Measurements from ENCODE around the gene PTCH1. TPM values are rescaled to one million over a fixed set of nuclear protein-coding genes. Genes with fewer than 3 reads are reported as not detected.

Gene PTCH1
- total and polyA plus RNA-seq, 4 donors, result 1.2 to 5.0 (median 2.1) TPM

DNA sequence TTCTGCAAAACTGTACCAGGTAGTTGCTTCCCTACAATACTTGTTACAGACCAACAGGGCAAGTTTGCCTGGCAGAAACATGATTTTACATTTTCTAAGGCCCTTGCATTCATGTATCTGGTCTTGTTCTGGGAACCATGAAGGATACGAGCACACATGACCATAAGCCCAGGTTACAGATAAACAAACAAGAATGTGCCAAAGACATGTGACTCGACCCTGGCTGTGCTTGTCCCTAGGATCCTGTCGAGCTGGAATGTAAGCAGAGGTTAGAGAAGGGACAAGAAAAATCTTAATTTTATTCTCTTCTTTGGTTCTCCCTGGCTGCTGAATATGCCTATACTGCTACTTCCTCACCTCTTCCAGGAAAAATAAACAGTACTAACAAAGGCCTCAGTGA is 32.5 kb downstream of the PTCH1 start:
- no peak for DNase-seq (ENCODE audit: low spot score)
- no peaks in the 10 kb centered on the region for H3K9me3 ChIP-seq (ENCODE audit: control insufficient read depth in 4 of 4, low read length in 3 of 4)
- peaks cover 0 to 9% (median 5%) of the 10 kb centered on the region in 4 donors for H3K36me3 ChIP-seq (ENCODE audit: control insufficient read depth in 4 of 4, insufficient read depth in 3 of 4, low read depth in 1 of 4, low read length in 3 of 4)
- 75% methylated on average over 3 of the region's 3 CpGs for WGBS
- no peak overlapping the region for H3K4me3 ChIP-seq (ENCODE audit: low read depth in 1 of 3, low read length in 3 of 3)
- H3K27me3 ChIP-seq (ENCODE audit: control insufficient read depth in 4 of 4, insufficient read depth in 4 of 4, low read length in 3 of 4), result no peaks in the 10 kb centered on the region
- H3K9ac ChIP-seq (ENCODE audit: low read depth in 1 of 2, low read length in 2 of 2), result no peak overlapping the region
- TF ChIP-seq RAD21 (IDR thresholded peaks at IDR 0.05), result no peak
- no peak for TF ChIP-seq TAF1 (conservative IDR thresholded peaks at IDR 0.05)
- TF ChIP-seq FOXA1 (IDR thresholded peaks at IDR 0.05), result no peak
- TF ChIP-seq FOXA2 (IDR thresholded peaks at IDR 0.05), result no peak
- no peak for TF ChIP-seq YY1 (IDR thresholded peaks at IDR 0.05)
- TF ChIP-seq RXRA (IDR thresholded peaks at IDR 0.05), result no peak
- TF ChIP-seq HNF4A (conservative IDR thresholded peaks at IDR 0.05), result no peak
- no peak for TF ChIP-seq JUND (IDR thresholded peaks at IDR 0.05)
- TF ChIP-seq ZBTB33 (IDR thresholded peaks at IDR 0.05), result no peak
- TF ChIP-seq, protein P1, sequence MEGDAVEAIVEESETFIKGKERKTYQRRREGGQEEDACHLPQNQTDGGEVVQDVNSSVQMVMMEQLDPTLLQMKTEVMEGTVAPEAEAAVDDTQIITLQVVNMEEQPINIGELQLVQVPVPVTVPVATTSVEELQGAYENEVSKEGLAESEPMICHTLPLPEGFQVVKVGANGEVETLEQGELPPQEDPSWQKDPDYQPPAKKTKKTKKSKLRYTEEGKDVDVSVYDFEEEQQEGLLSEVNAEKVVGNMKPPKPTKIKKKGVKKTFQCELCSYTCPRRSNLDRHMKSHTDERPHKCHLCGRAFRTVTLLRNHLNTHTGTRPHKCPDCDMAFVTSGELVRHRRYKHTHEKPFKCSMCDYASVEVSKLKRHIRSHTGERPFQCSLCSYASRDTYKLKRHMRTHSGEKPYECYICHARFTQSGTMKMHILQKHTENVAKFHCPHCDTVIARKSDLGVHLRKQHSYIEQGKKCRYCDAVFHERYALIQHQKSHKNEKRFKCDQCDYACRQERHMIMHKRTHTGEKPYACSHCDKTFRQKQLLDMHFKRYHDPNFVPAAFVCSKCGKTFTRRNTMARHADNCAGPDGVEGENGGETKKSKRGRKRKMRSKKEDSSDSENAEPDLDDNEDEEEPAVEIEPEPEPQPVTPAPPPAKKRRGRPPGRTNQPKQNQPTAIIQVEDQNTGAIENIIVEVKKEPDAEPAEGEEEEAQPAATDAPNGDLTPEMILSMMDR (IDR thresholded peaks at IDR 0.05; ENCODE audit: low read depth, low read length, missing input control), result no peak
- TF ChIP-seq GABPA (IDR thresholded peaks at IDR 0.05 in 1 of 2, conservative IDR thresholded peaks at IDR 0.05 in 1 of 2), result no peak
- TF ChIP-seq, protein P2, sequence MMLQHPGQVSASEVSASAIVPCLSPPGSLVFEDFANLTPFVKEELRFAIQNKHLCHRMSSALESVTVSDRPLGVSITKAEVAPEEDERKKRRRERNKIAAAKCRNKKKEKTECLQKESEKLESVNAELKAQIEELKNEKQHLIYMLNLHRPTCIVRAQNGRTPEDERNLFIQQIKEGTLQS (IDR thresholded peaks at IDR 0.05), result no peak
- H3K4me1 ChIP-seq (ENCODE audit: control insufficient read depth in 4 of 4, insufficient read depth in 4 of 4, low read length in 3 of 4), result peaks cover 0 to 12% (median 6%) of the 10 kb centered on the region in 4 donors
- H3K27ac ChIP-seq (ENCODE audit: low read depth in 1 of 2, low read length in 2 of 2), result no peak overlapping the region

GRCh38 chr9:95483431-95483830 is 33.3 kb downstream of the PTCH1 start:
- Histone ChIP-seq H3K9ac (ENCODE audit: low read depth in 1 of 2, low read length in 2 of 2) (no peak overlapping the region), H3K27me3 (ENCODE audit: control insufficient read depth in 4 of 4, insufficient read depth in 4 of 4, low read length in 3 of 4) (no peaks in the 10 kb centered on the region), H3K36me3 (ENCODE audit: control insufficient read depth in 4 of 4, insufficient read depth in 3 of 4, low read depth in 1 of 4, low read length in 3 of 4) (peaks cover 0 to 15% (median 6%) of the 10 kb centered on the region in 4 donors), H3K9me3 (ENCODE audit: control insufficient read depth in 4 of 4, low read length in 3 of 4) (no peaks in the 10 kb centered on the region), H3K4me3 (ENCODE audit: low read depth in 1 of 3, low read length in 3 of 3) (no peak overlapping the region), H3K27ac (ENCODE audit: low read depth in 1 of 2, low read length in 2 of 2) (no peak overlapping the region), H3K4me1 (ENCODE audit: control insufficient read depth in 4 of 4, insufficient read depth in 4 of 4, low read length in 3 of 4) (peaks cover 0 to 12% (median 6%) of the 10 kb centered on the region in 4 donors)
- 94% methylated on average over 6 of the region's 6 CpGs for WGBS
- TF ChIP-seq EGR1 (IDR thresholded peaks at IDR 0.05; ENCODE audit: low read depth in 2 of 2), result no peak
- no peak for TF ChIP-seq MAX (IDR thresholded peaks at IDR 0.05)
- TF ChIP-seq HNF4G (IDR thresholded peaks at IDR 0.05), result no peak
- TF ChIP-seq, protein P3, sequence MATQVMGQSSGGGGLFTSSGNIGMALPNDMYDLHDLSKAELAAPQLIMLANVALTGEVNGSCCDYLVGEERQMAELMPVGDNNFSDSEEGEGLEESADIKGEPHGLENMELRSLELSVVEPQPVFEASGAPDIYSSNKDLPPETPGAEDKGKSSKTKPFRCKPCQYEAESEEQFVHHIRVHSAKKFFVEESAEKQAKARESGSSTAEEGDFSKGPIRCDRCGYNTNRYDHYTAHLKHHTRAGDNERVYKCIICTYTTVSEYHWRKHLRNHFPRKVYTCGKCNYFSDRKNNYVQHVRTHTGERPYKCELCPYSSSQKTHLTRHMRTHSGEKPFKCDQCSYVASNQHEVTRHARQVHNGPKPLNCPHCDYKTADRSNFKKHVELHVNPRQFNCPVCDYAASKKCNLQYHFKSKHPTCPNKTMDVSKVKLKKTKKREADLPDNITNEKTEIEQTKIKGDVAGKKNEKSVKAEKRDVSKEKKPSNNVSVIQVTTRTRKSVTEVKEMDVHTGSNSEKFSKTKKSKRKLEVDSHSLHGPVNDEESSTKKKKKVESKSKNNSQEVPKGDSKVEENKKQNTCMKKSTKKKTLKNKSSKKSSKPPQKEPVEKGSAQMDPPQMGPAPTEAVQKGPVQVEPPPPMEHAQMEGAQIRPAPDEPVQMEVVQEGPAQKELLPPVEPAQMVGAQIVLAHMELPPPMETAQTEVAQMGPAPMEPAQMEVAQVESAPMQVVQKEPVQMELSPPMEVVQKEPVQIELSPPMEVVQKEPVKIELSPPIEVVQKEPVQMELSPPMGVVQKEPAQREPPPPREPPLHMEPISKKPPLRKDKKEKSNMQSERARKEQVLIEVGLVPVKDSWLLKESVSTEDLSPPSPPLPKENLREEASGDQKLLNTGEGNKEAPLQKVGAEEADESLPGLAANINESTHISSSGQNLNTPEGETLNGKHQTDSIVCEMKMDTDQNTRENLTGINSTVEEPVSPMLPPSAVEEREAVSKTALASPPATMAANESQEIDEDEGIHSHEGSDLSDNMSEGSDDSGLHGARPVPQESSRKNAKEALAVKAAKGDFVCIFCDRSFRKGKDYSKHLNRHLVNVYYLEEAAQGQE (IDR thresholded peaks at IDR 0.05), result no peak
- TF ChIP-seq, protein P2 (IDR thresholded peaks at IDR 0.05), result no peak
- TF ChIP-seq RXRA (IDR thresholded peaks at IDR 0.05), result no peak
- no peak for TF ChIP-seq RAD21 (IDR thresholded peaks at IDR 0.05)
- TF ChIP-seq NR2F2 (IDR thresholded peaks at IDR 0.05), result no peak
- no peak for TF ChIP-seq FOXA2 (IDR thresholded peaks at IDR 0.05)
- no peak for TF ChIP-seq JUND (IDR thresholded peaks at IDR 0.05)
- DNase-seq (ENCODE audit: low spot score), result no peak
